Midbrain (tissue), 1 donor: ENCODE data around the gene SLCO4A1.

Experiments
- DNase-seq: peaks from one replicate; lab custom pipeline; 2025; lab: John Stamatoyannopoulos, UW

SLCO4A1 gene

DNA sequence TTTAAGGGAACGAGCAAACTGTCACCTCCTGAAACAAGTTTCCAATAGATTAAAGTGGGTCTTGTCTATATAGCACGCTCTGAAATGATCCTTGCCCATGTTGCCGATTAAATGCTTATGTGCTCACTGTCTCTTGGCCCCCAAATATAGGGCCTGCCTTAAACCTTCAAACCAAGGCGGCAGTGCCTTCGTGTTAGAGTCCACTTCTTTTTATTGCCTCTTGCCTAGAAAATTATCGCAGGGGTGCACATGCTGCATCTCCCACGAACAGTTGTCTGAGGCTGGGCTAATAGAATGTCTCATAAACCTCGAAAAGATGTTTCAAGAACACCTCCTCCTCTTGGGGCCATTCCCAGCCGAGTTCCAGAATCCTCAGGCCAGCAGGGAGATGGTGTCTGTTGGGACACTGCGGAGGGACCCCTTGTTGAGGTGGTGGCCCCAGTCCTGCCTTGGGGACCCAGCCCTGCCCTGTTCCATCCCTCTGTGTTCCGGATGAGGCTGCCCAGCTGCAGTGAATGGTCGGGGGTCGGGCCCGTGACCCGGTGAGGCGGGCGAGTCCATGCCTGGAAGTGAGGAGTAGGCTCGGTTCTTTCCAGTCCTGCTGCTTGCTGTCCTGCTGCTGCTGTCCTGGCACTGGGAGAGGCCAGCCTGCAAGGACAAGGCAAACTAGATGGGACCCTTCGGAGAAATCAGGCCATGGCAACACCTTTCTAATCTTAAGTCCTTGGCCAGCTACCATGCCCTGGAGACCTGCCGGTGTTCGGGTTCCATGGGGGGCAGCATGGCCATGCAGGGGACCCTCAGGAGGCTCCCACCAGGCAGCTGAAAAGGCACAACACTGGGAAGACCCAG is 34.7 kb upstream of the SLCO4A1 start:
- DNase-seq = no peak

DNA sequence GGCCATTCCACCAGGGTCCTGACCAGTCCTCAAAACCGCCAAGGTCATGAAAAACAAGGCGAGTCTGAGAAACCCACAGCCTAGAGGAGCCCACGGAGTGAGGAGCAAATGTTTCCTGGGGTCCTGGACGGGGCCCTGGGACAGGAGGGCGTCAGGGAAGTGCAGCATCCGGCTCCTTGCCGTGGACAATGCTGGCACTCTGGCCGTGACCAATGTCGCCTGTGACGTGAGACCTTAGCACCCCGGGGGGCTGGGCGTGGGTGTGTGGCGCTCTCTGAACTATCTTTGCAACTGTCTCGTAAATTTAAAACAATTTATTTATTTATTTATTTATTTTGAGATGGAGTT is 34.1 kb upstream of the SLCO4A1 start:
- DNase-seq = no peak

DNA sequence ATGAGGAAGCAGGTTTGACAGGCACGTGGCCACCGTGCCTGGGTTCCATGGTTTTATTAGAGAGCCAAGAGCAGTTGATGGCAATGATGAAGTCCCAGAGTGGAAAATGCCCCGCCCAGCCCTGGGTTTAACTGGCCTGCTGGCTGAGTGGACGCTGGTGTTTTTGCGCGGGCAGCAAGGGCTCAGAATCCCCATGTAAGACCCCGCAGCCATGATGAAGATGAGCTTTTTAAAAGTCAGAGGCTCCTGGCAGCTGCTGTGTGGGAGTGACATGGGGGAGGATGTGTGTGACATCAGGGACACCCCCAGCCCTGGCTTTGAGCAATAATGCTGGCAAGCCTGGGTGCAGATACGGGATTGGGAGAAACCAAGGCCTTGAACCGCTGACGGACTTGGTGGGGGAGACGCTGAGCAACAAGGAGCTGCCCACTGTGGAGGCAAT is 33.0 kb upstream of the SLCO4A1 start:
- DNase-seq = no peak

DNA sequence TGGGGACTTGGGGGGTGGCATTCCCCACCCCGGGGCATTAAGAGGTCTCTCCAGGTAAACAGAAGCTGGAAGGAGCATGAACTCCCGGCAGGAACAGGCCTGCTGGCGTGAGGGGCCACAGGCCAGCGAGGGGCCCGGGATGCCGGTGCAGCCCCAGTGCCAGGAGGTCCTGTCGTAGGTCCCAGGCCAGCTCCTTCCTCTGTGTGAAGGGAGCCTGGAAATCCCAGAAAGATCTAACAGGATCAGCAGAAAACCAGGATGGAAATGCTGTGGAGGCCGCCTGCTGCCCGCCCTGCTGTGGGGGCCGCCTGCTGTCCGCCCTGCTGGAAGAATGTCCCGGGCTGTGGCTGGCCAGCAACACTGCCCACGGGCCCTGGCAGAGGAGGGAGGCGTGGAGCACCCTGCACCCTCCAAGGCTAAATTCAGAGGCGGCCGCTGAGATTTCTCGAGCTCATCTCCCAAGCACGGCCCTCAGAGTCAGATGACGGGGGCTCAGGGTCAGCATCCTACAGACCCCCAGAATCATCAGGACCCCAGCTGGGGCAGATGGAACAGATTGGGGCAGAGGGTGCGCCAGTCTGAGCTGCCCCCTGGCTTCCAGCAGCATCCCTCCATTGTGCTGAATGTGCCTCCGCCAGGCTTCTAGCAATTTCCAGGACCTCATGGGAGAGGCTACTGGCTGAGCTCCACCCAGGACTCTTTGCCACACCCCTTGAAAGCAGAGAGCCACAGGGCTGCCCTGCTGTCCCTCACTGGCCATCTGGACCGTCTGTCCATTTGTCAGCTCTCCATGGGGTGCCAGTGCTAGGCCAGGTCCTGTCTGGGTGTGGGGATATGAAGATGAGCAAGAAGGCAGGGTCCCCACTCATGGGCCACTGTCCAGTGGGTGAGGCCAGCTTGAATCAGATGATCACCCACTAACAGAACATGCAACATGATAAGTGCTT is 32.2 kb upstream of the SLCO4A1 start:
- DNase-seq = no peak

DNA sequence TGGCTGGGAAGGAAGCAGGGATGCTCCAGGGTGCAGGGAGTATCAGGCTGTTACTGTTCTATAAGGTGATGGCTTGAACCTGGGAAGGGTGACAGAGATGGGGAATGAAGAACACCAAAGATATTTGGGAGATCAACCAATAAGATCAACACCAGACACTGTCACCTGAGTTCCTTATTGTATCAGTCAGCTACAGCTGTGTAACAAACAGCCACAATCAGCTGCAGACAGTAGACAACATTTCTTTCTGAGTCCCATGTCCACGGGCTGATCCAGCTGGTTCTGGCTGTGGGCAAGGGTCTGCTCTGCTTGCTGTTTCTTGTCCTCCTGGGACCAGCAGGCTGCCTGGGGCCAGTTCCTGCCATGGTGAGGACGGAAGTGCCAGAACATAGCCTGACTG is 31.3 kb upstream of the SLCO4A1 start:
- DNase-seq = no peak

DNA sequence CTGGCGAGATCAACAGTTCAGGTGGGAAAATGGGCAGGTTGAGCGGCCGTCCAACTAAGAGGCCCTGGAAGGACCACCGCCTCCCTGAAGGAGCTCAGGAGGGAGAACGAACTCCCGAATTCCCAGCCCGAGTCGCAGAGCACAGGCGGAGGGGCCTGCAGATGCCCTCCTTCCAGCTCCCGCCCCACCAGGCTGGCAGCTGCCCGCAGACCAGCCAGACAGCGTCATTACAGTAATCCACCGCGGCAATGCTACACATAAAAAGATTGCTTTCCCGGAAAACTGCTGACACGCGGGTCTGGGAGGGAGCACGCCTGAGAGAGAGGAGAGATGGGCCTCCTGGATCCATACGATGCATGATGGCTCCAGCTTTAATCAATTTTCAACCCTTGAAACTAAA is 30.5 kb upstream of the SLCO4A1 start:
- no peak for DNase-seq

DNA sequence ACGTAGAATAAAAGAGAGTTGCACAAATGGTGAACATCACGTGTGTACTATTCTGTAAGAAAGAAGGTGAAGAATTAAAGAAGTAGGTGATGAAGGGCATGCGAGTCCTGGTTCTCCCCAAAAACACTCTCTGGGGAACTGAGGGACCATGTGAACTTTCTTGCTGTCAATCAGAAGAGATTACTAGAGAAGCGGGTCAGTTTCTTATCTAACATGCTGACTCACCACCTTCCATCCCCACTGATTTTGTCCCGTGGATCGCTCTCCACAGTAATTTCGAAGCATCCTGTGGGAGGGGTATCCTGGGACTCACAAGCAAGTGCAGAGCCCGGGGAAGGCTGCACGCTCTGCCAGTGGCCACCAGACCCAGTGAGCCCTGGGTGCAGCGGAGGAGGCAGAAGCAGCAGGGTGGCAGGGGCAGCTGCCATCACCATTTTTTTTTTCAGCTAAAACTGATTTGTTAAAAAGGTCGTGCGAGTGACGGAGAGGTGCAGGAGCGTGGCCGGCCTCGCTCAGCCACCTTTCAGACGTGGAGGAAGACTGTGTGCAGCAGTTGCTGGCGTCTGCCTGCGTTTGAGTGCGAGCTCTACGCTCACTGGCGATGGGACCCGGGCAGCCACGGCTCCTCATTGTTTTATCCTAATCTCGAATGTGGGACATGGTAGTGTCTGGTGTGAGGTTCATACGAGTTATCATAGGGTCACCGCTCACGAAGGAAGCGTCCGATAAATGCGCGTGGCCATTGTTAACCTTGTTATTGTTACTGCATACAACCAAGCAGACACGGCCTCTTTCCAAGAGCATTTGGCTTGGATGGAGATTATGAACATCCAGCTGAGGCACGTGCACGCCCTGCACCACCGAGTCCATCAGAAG is 28.0 kb upstream of the SLCO4A1 start:
- DNase-seq = no peak

DNA sequence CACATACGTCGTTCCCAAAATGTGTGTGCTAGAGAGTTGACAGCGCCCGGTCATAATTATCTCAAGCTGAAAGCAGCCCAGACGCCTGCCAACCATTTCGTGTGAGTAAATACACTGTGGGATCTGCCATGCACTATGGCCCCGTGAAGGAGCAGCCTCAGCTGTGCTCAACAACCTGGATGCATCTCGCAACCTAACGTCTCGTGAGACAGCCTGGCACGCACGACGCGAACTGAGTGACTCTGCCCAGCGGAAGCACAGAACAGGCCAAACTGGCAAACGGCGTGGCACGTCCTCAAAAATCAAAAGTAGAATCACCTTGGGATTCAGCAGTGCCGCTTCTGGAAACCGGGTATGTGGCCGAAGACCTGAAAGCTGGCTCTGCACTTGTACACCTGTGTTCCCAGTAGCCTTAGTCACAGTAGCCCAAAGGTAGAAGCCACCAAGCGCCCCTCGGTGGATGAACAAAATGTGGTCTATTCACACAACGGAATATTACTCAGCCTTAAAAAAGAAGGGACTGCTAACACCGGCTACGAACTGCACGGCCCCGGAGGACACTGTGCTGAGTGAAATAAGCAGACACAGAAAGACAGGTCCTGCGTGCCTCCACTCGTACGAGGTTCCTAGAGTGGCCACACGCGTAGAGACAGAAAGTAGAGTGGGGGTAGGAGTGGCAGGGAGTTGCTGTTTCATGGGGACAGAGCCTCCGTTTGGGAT is 27.2 kb upstream of the SLCO4A1 start:
- no peak for DNase-seq

DNA sequence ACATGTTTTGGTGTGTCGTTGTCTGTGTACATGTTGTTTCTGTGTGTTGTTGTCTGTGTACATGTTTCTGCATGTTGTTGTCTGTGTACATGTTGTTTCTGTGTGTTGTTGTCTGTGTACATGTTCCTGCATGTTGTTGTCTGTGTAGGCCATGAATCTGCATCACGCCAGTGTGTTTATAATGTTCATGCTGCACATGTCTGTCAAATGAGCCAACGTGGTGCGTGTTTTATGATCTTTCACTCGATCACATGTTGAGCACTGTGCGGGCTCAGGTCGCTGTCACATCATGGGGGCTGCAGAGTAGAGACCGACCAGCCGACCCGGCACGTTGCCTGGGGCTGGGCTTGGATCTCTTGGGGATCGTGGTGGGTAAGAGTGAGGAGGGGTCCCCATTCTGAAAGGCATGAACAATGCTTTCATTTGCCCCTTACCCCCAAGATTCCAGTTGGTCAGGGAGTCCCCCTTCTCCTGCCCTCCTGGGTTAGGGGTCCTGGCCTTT is 26.5 kb upstream of the SLCO4A1 start:
- DNase-seq = no peak

DNA sequence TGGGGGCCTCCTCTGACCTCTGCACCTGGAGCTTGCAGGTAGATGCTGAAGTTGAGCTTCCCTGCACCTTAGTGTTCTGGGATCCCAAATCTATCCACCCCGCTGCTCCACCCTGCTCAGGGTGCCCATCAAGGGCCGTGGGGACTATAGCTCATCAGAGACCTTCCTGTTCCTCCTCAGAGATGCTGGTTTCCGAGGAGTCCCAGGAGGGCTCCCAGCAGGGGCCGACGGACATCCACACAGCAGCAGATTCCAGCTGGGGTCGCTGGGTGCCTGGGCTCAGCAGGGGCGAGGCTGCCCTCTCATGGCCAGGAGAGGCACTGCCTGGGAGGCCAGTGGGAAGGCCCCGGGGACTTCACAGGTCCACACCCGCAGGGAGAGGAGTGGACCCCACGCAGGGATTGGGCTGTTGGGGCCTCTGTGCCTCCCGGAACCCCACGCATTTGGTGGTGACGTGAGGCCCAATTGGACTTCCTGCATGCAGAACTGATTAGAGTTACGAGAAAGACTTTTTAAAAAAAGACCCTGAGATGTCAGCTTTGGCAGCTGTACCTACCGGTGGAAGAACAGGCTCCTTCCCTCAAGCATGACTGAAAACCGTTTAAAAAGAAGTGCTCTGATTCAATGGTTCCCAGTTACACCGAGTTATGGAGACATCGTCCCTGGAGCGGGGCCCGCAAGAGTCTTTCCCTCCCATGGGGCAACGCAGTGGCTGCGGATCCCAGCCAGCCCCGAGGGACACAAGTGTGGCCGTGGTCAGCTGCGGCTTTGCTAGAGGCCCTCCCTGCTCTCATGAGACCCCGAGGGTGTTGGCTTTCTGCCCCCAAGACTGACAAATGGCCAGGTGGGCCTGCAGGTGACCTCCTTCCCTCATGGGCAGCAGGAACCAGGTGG is 25.3 kb upstream of the SLCO4A1 start:
- DNase-seq = peak; percentile 31

DNA sequence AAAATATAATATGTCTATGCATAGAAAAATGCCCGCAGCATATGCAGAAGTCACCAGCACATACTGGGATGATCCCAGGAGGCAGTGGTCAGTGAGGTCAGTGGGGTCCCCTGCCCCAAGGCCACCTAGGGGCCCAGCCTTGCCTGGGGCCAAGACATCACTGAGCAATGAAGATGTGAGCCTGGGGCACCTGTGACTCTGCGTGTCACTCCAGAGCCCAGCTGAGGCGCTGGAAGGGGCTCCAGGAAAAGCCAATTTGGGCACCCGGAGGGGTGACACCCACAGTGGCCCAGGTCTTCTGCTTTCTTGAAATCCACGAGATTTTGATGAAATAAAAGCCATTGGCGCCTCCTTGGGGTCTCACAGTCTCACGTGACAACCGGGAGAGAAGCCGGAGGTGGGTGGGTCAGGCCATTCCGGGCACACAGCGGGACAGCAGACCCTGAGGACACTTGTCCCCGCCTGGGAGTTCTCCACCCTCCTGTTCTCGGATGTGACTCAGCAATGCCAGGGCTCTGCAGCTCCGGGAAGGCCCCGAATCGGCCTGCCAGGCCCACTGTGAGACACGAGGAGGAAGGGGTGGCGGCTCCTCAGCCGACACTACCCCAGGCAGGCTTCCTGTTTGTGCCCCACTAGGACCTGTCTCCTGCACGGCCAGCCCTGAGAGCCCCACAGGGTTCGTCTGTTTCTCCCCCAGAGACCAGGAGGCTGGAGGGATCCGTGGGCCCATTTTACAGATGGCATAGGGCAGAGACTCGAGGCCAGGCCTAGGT is 24.4 kb upstream of the SLCO4A1 start:
- no peak for DNase-seq

DNA sequence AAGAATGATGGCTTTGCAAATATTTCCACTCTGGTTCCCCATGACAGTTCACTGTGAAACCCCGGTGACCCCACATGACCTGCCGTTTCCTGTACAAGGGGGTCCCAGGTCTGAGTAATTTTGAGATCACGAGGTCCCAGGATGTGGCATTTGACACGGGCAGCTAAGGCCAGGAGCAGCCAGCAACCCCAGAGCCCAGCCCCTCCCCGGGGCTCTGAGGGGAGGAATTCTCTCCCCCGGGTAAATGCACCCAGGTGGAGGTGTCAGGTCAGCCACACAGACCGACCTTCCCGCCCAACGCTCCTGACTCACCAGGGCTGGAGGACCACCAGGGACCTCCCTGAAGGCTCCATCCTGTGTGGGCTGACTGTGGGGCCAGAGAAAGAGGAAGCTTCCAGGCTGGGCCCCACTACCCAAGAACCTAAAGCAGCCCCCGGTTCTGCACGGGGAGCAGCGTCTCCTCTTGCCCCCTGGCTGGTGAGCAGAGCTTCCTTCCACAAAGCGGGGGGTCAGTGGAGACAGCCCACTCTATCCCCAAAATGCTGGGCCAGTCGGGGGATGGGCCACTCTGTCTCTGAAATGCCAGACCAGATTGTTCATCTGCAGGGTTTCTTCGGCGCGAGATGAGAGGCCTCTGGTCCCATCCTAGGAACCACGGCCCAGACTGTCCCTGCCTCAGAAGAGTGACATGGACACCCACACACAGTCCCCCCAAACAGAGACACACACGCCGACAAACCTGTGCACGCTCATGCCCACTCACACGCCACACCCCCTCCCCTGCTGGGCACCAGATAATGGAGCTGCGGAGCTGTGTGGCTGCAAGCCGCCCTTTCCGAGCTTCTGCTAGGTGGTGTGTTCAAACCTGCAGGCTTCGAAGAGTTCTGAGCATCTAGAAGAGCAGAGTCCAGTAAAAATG is 23.4 kb upstream of the SLCO4A1 start:
- DNase-seq = no peak

DNA sequence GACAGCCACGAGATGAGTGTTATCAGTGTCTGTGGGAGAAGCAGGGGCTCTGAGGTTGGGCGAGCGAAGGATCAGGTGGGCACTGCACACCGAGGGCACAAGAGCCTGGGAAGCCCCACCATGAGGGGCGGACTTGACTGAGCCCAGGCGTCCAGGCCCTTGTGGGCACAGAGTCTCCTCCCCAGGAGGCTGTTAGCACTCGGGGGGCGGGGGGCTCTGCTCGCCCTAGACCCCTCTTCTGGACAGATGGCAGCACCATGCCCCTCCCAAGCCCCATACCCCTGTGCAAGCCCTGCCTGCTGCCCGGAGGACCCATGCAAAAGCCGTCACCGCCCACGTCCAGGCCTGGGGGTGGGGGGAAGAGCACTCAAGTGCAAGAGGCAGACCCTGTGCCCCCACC is 21.7 kb upstream of the SLCO4A1 start:
- DNase-seq = no peak

DNA sequence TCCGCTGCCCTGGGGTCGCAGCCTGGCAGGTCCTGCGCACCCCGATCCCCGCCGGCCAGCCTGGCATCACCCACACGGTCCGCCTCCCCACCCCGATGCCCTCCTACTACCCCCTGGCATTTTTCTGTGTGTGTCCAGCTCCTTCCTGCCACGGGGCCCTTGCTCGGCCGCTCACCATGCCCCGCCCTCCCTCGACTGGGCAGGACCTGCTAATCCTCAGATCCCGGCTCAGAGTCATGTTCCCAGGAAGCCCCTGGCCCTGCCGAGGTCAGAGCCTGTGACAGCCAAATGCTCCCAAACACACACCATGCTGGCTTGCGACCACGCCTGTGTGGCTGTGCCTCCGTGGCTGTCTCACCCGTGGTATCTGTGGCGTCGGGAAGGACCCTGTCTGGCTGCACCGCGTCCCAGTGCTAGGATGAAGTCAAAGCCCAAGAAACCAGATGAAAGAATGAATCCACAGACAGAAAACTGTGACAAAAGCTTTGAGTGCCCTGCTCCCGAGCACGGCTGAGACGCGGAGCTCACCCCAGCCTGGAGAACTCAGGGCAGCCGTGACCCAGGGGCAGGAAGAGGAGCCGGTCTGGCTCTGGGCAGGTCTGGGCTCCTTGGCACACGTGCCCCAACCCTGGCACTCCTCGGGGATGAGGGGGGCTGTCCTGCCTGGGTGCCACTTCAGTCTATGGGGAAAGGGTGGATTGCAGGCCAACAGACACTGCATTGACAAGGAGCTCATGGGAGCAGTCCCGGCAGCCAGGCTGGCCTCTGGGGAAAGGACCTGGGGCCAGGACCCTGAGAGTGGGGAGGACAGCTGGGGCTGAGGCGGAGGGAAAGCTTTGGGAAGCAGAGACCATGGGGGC is 20.8 kb upstream of the SLCO4A1 start:
- no peak for DNase-seq

DNA sequence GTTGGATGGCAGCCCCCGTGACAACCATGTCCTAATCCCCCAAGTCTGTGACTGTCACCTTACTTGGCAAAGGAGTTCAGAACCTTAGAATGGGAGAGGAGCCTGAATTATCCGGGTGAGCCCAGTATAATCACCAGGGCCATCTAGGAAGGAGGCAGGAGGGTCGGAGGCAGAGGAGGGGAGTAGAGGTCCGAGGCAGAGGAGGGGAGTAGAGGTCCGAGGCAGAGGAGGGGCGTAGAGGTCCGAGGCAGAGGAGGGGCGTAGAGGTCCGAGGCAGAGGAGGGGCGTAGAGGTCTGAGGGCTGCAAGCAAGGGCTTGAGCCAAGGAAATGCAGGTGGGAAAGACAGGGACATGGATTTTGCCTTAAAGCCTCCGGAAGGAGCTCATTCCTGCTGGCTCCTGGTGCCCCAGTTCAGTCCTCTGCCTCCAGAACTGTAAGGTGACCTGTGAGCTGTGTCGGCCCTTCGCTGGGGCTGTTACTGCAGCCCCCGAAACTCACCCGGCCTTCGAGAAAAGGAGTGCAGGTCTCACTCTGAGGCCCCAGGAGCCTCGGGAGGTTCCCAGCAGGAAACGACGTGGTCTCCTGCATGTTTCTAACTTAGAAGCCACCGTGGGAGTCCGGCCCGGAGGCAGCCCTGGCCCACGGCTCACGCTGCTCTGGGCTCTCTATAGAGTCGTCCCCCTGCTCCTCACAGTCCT is 20.0 kb upstream of the SLCO4A1 start:
- DNase-seq = no peak

DNA sequence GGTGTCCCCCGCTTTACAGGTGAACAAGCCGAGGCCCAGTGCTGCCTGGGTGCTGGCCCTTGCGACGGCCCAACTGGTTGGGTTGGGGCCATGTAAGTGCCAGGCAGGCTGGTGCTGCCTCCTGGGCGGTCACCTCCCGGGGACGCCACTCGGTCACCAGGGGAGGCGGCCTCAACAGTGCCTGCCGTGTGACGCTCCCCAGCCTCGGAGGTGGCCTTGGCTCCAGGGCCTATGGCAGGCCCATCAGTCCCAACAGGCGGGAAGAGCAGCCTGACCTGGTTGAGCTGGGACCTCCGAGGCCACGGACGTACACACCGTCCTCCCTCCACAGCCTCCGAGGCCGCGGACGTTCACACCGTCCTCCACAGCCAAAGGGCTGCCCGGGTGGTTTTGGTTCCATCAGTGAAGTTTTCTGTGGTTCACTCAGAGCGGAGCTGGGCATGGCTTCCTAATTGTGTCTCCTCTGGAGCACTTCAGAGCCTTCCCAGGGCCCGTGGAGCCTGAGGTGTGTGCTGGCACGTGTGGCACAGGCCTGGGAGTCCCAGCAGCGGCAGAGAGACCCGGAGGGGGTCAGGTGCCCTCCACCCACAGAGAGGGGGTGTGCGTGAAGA is 19.3 kb upstream of the SLCO4A1 start:
- DNase-seq = no peak
